Mesenteric fat pad (tissue), 1 donor: ENCODE measurements around the gene IGSF6. TPM values are rescaled to one million over a fixed set of nuclear protein-coding genes. Genes with fewer than 3 reads are reported as not detected.
"Not testable (repeated sequence)": the region's sequence is repeated elsewhere in the genome, so short reads cannot be mapped to it uniquely, and the experiment has no call there.

Experiments
- DNase-seq: peaks from one replicate; pipeline ENCODE4 v3.0.0-alpha.2; 2020; ENCODE audit warnings: low spot score
- total RNA-seq: library from RNA; stranded (reverse); fragmentation: NEBNext Ultra II Directional; extraction: Animal tissue kit (Norgen Biotek cat#: 25700); gene quantifications from one replicate; pipeline ENCODE4 v1.2.1, GENCODE V29; 2021
- donor health status: DM: yes; HTN: yes; CAD: no.

Gene IGSF6
- total RNA-seq, 1 donor from 2014 or later: 14.7 TPM

DNA sequence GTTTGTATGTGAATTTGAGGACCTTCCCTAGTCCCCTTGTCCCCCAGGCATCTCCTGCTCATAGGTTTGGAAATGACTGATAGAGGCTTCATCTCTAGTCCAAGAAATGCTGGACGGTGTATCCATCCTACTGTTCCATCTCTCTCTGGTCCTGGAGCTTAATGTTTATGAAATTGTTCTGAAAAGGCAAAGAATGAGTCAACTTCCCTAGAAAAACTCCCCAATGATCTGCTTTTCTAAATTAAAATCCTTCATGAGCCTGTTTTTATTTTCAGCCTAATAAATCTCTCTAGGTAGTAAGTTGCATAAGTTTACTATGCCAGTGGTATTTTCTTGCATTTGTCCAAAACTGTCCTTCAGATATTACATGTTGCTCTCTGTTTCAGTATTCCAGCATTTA, 2.1 kb upstream of the IGSF6 start:
- DNase-seq: no peak

GRCh38 chr16:21653571-21653970, 1.2 kb upstream of the IGSF6 start:
- no peak for DNase-seq

DNA sequence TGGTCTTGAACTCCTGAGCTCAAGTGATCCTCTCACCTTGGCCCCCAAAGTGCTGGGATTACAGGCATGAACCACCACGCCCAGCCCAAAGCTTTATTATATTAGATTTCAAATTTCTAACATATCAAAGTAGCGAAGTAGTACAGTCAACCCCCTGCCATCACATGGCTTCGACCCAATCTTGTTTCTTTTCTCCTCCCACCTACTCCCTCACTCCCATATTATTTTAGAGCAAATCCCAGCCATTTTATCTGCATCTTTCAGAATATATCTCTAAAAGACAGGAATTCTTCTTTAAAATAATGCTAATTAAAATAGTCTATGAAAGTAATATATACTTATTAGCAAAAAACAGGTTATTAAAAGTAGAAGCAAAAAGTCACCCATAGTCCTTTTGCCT, 893 bp downstream of the IGSF6 start:
- DNase-seq: no peak

DNA sequence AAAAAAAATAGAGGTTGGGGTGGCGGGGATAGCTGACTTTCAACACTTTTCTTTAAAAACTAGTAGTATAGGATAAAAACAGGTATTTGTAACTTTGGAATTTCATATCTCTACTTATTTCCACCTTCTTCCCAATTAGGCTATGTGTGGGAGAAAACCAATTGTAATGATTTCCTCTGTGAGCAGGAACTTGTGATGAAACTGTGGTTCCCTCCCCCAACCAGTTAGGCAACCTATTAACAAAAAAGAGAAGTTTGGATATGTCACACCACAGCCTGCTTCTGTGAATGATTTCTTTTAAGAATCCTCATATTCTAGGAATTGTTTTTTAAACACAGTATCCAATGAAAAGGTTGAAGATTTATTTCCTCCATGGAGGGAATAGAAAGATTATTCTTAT, 1.9 kb downstream of the IGSF6 start:
- DNase-seq: no peak

- not testable (repeated sequence) for DNase-seq
Measured at GRCh38 chr16:21649826-21650406, 2.5 kb downstream of the IGSF6 start.

- no peak for DNase-seq
Measured at GRCh38 chr16:21647562-21648164, 4.7 kb downstream of the IGSF6 start.

DNA sequence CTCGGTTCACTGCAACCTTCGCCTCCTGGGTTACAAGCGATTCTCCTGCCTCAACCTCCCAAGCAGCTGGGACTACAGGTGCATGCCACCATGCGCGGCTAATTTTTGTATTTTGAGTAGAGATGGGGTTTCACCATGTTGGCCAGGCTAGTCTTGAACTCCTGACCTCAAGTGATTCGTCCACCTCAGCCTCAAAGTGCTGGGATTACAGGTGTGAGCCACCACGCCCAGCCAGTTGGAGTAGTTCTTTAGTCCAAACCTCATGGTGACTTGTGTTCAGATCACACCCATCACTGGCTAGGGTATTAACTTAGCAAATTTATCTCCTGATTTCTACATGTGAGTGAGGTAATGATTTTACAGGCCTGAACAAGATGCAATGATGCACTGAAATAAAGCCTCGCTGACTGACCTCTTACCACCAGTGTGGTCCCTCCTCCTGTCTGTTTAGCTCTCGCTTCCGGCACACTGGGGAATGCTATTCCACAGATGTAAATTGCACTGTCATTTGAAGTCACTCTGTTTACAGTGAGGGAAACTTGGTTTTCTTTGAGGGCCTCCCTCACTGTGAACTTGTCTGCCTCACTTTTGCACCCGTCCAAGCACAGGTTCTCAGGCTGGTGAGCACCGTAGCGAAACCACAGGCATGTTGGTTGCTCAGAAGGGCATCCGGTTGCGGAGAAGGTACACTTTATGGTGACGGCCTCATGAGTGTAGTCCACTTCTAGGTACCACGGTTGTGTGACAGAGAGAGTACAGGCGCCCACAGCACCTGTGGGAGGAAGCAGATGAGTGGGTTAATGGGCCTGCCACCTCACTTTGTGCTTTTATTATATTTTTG, 5.5 kb downstream of the IGSF6 start:
- no peak for DNase-seq

DNA sequence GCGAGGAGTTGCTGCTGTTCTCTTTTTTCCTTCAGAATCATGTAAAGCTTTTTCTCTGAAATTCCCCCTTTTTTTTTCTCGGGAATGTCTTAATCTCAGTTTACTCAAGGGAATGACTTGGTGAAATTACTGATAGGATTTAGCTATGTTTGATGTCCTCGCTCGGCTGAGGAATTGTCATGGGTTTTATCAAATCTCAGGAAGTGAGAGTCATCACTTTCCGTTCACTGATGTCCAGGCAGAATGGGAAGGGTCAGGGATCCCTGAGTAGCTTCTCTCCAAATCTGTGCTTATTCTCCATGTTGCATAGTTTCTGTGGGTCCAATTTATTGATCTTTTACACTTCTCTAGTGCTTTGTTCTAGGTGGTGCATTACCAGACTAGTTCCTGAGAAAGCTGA, 6.3 kb downstream of the IGSF6 start:
- DNase-seq: no peak

DNA sequence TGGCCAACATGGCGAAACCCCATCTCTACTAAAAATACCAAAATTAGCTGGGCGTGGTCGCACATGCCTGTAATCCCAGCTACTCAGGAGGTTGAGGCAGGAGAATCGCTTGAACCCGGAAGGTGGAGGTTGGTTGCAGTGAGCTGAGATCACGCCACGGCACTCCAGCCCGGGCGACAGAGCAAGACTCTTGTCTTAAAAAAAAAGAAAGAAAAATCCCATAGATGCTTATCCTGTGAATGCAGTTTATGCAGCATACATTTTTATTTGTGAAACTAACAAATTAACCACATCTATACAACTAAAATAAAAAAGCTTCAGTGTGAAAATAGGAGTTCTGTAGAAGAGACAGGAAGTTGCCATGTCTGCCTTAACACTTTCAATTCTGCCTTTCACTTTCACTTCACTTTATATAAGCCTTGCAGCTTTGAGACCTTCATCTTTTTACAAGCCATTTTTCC, 7.1 kb downstream of the IGSF6 start:
- no peak for DNase-seq

- no peak for DNase-seq
Measured at GRCh38 chr16:21644674-21645073, 7.7 kb downstream of the IGSF6 start.

- no peak for DNase-seq
Measured at GRCh38 chr16:21643785-21644184, 8.6 kb downstream of the IGSF6 start.

DNA sequence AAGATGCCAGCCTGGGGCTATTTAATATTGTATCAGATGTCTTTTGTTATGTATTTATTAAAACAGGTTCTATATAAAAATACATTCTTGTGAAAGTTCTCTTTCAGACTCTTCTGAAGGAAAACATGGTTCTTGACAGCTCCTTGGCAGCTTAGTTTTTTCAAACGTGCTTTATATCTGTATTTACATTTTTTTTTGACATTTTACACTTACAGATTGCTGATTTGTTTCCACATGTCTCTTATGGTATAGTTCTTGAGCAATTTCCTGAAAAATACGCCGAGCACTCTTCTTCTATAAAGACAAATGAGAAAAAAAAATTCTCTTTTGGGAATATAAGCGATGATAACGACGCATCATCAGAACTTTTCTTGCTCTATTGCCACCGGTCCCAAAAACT, 9.5 kb downstream of the IGSF6 start:
- DNase-seq: no peak

DNA sequence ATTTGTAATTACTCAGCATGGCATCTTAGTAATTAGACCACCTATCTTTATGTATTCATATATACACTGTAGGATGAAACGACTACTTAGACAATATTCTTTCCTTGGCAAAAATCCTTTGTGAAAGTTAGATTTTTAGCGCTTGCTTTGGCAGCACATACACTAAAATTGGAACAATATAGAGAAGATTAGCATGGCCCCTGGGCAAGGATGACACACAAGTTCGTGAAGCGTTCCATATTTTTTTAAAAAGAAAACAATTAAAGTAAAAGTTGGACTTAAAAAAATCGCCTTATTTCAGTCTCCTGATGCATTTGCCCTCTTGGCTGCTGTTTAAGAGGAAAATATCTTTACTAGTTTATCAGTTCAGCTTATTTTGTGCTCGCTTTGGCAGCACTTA, 10.5 kb downstream of the IGSF6 start:
- DNase-seq: no peak

GRCh38 chr16:21639493-21639892, 12.9 kb downstream of the IGSF6 start:
- no peak for DNase-seq

- DNase-seq: no peak
Measured at GRCh38 chr16:21638573-21638975, 13.8 kb downstream of the IGSF6 start.

DNA sequence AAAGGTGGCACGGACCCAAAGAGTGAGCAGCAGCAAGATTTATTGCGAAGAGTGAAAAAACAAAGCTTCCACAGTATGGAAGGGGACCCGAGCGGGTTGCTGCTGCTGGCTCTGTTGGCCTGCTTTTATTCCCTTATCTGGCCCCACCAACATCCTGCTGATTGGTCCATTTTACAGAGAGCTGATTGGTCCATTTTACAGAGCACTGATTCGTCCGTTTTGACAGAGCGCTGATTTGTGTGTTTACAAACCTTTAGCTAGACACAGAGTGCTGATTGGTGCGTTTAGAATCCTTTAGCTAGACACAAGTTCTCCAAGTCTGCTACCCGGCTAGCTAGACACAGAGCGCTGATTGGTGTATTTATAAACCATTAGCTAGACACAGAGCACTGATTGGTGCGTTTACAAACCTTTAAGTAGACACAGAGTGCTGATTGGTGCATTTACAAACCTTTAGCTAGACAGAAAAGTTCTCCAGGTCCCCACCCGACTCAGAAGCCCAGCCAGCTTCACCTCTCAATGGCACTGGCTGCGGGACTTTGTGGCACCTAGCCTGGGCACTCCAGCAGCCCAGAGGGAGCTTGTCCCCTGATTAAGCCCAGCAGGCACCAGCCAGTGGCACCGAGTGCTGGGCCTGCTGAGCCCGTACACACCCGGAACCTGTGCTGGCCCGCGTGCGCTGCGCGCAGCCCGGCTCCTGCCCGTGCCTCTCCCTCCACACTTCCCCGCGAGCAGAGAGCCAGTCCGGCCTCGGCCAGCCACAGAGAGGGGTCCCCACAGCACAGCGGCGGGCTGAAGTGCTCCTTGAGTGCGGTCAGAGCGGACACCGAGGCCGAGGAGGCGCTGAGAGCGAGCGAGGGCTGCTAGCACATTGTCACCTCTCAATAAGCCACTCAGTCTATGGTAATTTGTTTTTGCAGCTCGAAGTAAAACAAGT, 15.1 kb downstream of the IGSF6 start:
- DNase-seq: no peak

DNA sequence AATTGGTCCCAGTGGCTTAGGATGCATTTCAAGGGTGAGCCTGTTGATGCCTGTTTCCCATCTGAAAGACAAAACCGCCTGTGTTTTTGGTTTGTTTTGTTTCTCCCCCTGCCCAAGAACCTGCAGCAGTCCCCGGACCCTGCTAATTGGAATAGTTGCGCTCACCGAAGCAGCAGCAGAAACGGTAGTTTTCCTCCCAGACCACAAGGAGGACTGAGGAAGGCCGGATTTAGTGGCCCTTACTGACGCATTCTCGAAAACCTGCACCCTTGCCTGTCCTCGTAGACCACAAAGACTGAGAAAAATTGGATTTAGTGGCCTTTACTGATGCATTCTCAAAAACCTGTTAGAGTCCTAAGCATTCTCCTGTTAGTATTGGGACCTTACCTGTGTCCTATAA, 16.7 kb downstream of the IGSF6 start:
- DNase-seq: not testable (repeated sequence)

DNA sequence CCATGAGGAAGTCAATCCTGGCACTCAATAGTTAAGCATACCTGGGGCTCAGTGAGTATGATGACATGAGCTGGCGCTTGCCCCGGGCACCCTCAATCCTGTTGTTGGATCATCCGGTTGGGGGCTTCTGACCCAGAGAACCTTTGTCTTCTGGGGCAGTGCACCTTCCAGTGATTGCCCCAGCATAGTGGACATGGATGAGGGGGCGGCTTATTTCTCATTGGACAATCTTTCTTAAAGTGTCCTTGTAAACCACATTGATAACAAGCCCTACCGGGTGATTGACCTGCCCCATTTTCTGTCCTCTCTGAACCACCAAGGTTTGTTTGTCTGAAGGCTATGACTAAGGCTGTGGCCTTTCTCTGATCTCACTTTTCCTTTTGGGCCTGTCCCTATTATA, 18.2 kb downstream of the IGSF6 start:
- no peak for DNase-seq

- DNase-seq: not testable (repeated sequence)
Measured at GRCh38 chr16:21631951-21632575, 20.3 kb downstream of the IGSF6 start.

GRCh38 chr16:21631376-21631775, 21.0 kb downstream of the IGSF6 start:
- not testable (repeated sequence) for DNase-seq

GRCh38 chr16:21630866-21631265, 21.5 kb downstream of the IGSF6 start:
- DNase-seq: not testable (repeated sequence)
